HL-60 (cell line): ENCODE data around the gene MICAL2.

Experiments
- DNase-seq, 2 experiments: peaks; one replicate each; pipeline ENCODE4 v3.0.0-alpha.2; 2010 to 2020; ENCODE audit warnings: low read depth in 1 of 2, low spot score in 1 of 2
- H3K27ac ChIP-seq: fragments of 250-450 bp; sonication (Bioruptor Pico); replicated peaks from 2 replicates; pipeline ENCODE4 v1.5.1; 2020; ENCODE audit warnings: mild to moderate bottlenecking, moderate library complexity
- H3K27me3 ChIP-seq: fragments of 250-450 bp; sonication (Bioruptor Pico); 2 replicates; pipeline ENCODE4 v1.5.1; 2021; ENCODE audit warnings: mild to moderate bottlenecking, moderate library complexity; ENCODE audit not compliant: insufficient read depth, poor library complexity, severe bottlenecking
- H3K4me3 ChIP-seq: replicated peaks from 2 replicates; pipeline ENCODE4 v1.5.1; 2011; ENCODE audit warnings: mild to moderate bottlenecking, control low read depth, low read length; ENCODE audit not compliant: insufficient read depth
- GABPA ChIP-seq: IDR thresholded peaks from 2 replicates; pipeline ENCODE4 v1.6.1; 2012; ENCODE audit warnings: low read depth
- POLR2AphosphoS5 ChIP-seq: IDR thresholded peaks from 2 replicates; pipeline ENCODE4 v1.6.1; 2012; ENCODE audit warnings: low read depth
- SPI1 ChIP-seq: IDR thresholded peaks from 2 replicates; pipeline ENCODE4 v1.6.1; 2012; ENCODE audit warnings: low read depth, mild to moderate bottlenecking, borderline replicate concordance
- TF ChIP-seq, protein P1 (sequence below): IDR thresholded peaks from one replicate; pipeline ENCODE4 v1.5.1; 2011; ENCODE audit warnings: low read length, control low read depth, inconsistent platforms; ENCODE audit not compliant: insufficient read depth
- TF ChIP-seq, protein P2 (sequence below): IDR thresholded peaks from 2 replicates; pipeline ENCODE4 v1.6.1; 2012; ENCODE audit warnings: low read depth; ENCODE audit not compliant: insufficient replicate concordance

Gene MICAL2

DNA sequence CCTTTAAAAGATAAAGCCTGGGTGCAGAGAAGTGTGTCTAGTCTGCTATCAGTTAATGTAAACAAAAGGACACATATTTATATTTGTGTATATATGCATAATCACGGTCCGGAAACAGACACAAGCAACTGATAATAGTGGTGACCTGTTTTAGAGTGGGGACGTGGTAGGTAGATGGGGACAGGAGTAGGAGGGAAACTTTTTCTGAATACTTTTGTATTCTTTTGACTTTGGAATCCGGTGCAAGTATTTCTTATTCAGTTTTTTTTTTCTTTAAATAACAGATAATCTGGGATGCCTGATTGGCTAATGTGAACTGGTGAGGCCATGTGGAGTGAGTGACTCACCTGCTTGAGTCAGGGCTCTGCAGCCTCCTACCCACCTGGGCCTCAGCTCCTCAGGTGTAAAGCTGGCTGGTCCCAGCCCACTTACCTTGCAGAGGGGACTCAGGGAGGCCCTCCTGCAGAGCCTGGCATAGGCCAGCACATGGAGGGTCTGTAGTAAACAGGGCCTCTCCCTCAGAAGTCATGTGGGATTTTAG lies 15.3 kb downstream of the MICAL2 start:
- no peak for DNase-seq
- Histone ChIP-seq H3K27ac (peak overlapping the region; percentile 52; the same call in 1 of the 2 replicates), H3K27me3 (no peaks in the 10 kb centered on the region), H3K4me3 (no peak overlapping the region)
- TF ChIP-seq, protein P1, sequence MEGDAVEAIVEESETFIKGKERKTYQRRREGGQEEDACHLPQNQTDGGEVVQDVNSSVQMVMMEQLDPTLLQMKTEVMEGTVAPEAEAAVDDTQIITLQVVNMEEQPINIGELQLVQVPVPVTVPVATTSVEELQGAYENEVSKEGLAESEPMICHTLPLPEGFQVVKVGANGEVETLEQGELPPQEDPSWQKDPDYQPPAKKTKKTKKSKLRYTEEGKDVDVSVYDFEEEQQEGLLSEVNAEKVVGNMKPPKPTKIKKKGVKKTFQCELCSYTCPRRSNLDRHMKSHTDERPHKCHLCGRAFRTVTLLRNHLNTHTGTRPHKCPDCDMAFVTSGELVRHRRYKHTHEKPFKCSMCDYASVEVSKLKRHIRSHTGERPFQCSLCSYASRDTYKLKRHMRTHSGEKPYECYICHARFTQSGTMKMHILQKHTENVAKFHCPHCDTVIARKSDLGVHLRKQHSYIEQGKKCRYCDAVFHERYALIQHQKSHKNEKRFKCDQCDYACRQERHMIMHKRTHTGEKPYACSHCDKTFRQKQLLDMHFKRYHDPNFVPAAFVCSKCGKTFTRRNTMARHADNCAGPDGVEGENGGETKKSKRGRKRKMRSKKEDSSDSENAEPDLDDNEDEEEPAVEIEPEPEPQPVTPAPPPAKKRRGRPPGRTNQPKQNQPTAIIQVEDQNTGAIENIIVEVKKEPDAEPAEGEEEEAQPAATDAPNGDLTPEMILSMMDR: no peak
- TF ChIP-seq GABPA (no peak), SPI1 (no peak), POLR2AphosphoS5 (no peak)
- TF ChIP-seq, protein P2, sequence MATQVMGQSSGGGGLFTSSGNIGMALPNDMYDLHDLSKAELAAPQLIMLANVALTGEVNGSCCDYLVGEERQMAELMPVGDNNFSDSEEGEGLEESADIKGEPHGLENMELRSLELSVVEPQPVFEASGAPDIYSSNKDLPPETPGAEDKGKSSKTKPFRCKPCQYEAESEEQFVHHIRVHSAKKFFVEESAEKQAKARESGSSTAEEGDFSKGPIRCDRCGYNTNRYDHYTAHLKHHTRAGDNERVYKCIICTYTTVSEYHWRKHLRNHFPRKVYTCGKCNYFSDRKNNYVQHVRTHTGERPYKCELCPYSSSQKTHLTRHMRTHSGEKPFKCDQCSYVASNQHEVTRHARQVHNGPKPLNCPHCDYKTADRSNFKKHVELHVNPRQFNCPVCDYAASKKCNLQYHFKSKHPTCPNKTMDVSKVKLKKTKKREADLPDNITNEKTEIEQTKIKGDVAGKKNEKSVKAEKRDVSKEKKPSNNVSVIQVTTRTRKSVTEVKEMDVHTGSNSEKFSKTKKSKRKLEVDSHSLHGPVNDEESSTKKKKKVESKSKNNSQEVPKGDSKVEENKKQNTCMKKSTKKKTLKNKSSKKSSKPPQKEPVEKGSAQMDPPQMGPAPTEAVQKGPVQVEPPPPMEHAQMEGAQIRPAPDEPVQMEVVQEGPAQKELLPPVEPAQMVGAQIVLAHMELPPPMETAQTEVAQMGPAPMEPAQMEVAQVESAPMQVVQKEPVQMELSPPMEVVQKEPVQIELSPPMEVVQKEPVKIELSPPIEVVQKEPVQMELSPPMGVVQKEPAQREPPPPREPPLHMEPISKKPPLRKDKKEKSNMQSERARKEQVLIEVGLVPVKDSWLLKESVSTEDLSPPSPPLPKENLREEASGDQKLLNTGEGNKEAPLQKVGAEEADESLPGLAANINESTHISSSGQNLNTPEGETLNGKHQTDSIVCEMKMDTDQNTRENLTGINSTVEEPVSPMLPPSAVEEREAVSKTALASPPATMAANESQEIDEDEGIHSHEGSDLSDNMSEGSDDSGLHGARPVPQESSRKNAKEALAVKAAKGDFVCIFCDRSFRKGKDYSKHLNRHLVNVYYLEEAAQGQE: no peak

DNA sequence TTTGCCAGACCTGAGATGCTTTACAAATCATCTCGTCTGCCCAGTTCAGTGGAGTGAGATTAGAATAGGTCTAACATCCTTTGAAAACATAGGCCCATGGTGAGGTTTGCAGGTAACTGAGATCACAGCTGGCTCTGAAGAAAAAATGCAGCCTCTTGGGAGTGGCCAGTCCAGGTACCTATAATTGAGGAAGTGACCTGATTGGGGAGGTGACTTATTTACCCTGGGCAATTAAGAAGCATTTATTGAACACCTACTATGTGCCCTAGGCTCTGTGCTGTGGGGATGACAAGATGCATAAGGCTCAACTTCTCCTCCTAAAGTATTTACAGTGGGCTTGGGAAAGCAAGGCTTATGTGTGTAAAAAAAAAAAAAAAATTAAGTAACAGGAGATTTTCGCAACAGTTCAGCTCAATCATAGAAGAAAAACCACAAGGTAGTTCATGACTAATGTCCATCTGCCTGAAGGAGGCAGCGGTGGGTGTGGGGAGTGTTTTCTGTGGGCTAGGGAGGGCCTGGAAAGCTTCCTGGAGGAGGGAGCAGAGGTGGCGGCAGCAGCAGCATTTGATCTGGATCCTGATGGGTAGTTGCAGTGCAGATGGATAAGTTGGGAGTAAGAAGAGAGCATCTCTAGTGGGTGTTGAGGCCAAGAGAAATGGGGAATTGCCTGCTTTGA lies 16.1 kb downstream of the MICAL2 start:
- Histone ChIP-seq H3K27ac (peak overlapping the region; percentile 52; the same call in 1 of the 2 replicates), H3K27me3 (no peaks in the 10 kb centered on the region), H3K4me3 (no peak overlapping the region)
- DNase-seq: peak; percentile 78 to 88
- TF ChIP-seq, protein P2: no peak
- peak; percentile 34; the same call in 1 of the 2 replicates for TF ChIP-seq POLR2AphosphoS5
- peak; percentile 66; the same call in 1 of the 2 replicates for TF ChIP-seq SPI1
- TF ChIP-seq, protein P1: no peak
- TF ChIP-seq GABPA: no peak

DNA sequence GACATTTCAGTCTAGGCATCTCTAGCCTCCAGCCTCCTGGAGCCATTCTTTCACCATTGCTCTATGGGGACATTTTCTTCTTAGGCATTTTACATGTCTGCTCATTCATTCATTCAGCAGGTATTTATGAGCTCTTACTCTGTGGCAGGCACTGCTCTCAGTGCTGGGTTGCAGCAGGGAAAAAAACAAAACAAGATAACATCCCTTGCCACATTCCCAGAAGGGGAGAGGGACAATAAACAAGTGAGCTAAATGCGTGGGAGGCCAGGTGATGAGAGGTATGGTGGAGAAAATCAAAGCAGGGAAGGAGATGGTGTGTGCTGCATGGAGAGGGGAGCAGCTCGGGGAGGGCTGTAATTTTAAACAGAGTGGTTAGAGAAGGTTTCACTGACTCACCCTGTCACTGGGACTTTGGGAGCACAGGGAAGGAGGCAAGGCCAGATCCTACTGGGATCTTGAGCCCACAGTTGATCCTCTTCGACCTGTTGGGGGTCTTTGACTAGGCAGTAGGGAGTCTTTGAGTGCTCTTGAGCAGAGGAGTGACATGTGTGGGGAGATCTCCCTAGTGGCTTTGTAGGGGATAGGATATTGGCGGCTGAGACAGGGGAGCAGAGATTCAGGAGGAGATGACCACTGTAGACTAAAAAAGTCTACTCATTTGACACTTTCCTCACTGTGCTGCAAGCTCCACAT lies 17.0 kb downstream of the MICAL2 start:
- Histone ChIP-seq H3K27ac (peak overlapping the region; percentile 39), H3K27me3 (no peaks in the 10 kb centered on the region), H3K4me3 (no peak overlapping the region)
- TF ChIP-seq, protein P2: no peak
- no peak for TF ChIP-seq SPI1
- TF ChIP-seq POLR2AphosphoS5: no peak
- no peak for TF ChIP-seq GABPA
- TF ChIP-seq, protein P1: no peak
- DNase-seq: no peak
